Keratinocyte (primary cell): Measurements from ENCODE around the gene SPATS2.

Experiments
- EZH2 ChIP-seq: IDR thresholded peaks from one replicate; pipeline ENCODE4 v1.6.1; 2012; ENCODE audit warnings: inconsistent platforms, mild to moderate bottlenecking, low read length, moderate library complexity
- TF ChIP-seq, protein P1 (sequence below), 3 experiments: IDR thresholded peaks in 1 of 3; conservative IDR thresholded peaks in 1 of 3; optimal IDR thresholded peaks in 1 of 3; 2 replicates in 2 of 3; 3 replicates in 1 of 3; pipeline versions ENCODE3 to v1.5.1; 2011; ENCODE audit warnings: low read length in 3 of 3, mild to moderate bottlenecking in 3 of 3, moderate library complexity in 2 of 3, control low read depth in 1 of 3, inconsistent platforms in 1 of 3; ENCODE audit not compliant: insufficient read depth in 2 of 3; ENCODE audit errors: extremely low read depth in 1 of 3

DNA sequence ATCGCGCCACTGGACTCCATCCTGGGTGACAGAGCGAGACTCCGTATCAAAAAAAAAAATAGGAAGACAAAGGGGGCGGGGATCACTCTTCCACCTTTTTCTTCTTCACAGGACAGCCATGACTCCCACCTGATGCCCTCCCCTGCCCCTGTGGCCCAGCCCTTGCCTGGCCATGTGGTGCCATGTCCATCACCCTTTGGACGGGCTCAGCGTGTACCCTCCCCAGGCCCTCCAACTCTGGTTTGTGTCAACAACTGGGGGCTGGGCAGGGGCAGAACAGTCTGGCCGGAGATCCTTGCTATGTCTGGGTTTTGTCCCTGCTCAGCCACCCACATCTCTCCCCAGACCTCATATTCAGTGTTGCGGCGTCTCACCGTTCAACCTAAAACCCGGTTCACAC is 38.4 kb upstream of the SPATS2 start:
- TF ChIP-seq, protein P1, sequence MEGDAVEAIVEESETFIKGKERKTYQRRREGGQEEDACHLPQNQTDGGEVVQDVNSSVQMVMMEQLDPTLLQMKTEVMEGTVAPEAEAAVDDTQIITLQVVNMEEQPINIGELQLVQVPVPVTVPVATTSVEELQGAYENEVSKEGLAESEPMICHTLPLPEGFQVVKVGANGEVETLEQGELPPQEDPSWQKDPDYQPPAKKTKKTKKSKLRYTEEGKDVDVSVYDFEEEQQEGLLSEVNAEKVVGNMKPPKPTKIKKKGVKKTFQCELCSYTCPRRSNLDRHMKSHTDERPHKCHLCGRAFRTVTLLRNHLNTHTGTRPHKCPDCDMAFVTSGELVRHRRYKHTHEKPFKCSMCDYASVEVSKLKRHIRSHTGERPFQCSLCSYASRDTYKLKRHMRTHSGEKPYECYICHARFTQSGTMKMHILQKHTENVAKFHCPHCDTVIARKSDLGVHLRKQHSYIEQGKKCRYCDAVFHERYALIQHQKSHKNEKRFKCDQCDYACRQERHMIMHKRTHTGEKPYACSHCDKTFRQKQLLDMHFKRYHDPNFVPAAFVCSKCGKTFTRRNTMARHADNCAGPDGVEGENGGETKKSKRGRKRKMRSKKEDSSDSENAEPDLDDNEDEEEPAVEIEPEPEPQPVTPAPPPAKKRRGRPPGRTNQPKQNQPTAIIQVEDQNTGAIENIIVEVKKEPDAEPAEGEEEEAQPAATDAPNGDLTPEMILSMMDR (optimal IDR thresholded peaks at IDR 0.05 in 1 of 3, IDR thresholded peaks at IDR 0.05 in 1 of 3, conservative IDR thresholded peaks at IDR 0.05 in 1 of 3; ENCODE audit: extremely low read depth in 1 of 3, insufficient read depth in 2 of 3, low read length in 3 of 3) = no peak
- no peak for TF ChIP-seq EZH2
